Transverse colon (tissue), 4 donors: ENCODE results near the gene SIK3.

Experiments
- EP300 ChIP-seq: sonication (generic); formaldehyde crosslinking; IDR thresholded peaks from one replicate; pipeline ENCODE4 v1.6.1; 2017; ENCODE audit warnings: antibody characterized with exemption, low read depth
- POLR2A ChIP-seq: fragments of 450-650 bp; IDR thresholded peaks from one replicate; pipeline ENCODE4 v1.6.1; 2016; ENCODE audit warnings: antibody characterized with exemption, mild to moderate bottlenecking, moderate library complexity
- POLR2AphosphoS5 ChIP-seq, 3 donors: sonication (generic); formaldehyde crosslinking; IDR thresholded peaks; one replicate each; pipeline ENCODE4 v1.6.1; 2016; ENCODE audit warnings: antibody characterized with exemption in 3 of 3
- TF ChIP-seq, protein P1 (sequence below), 5 experiments: fragments of 200-600 bp in 3 of 5; fragments of 450-650 bp in 2 of 5; sonication (generic) in 3 of 5; IDR thresholded peaks; 1 replicate in 2 of 5; 2 replicates in 3 of 5; pipeline ENCODE4 v1.5.1; 2016 to 2017; ENCODE audit warnings: antibody characterized with exemption in 5 of 5, inconsistent platforms in 3 of 5, mild to moderate bottlenecking in 2 of 5, moderate library complexity in 1 of 5

DNA sequence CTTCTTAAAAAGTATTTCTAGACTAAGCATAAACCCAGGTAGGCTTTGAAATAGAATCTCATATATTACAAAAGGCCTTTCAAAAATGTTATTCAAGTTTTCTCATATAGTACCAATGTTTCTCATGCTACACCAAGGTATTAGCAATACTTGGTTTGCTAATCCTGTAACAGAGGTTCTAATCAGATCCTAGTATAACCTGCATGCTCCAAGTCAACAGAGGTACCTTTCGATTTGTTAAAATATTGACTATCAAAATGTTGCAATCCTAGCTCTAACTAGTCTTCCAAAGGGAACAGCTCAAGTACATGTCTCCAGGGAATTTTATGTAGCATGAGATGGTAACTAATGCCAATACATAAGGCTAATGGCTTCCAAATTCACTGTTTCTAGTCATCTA, 162.7 kb downstream of the SIK3 start:
- TF ChIP-seq POLR2A: no peak
- TF ChIP-seq, protein P1, sequence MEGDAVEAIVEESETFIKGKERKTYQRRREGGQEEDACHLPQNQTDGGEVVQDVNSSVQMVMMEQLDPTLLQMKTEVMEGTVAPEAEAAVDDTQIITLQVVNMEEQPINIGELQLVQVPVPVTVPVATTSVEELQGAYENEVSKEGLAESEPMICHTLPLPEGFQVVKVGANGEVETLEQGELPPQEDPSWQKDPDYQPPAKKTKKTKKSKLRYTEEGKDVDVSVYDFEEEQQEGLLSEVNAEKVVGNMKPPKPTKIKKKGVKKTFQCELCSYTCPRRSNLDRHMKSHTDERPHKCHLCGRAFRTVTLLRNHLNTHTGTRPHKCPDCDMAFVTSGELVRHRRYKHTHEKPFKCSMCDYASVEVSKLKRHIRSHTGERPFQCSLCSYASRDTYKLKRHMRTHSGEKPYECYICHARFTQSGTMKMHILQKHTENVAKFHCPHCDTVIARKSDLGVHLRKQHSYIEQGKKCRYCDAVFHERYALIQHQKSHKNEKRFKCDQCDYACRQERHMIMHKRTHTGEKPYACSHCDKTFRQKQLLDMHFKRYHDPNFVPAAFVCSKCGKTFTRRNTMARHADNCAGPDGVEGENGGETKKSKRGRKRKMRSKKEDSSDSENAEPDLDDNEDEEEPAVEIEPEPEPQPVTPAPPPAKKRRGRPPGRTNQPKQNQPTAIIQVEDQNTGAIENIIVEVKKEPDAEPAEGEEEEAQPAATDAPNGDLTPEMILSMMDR (IDR thresholded peaks at IDR 0.05): no peak
- TF ChIP-seq EP300: no peak
- no peak for TF ChIP-seq POLR2AphosphoS5 (IDR thresholded peaks at IDR 0.05)
